Bronchial epithelial cell (primary cell): ENCODE results near the gene BCL7A. TPM values are rescaled to one million over a fixed set of nuclear protein-coding genes. Genes with fewer than 3 reads are reported as not detected.
A peak's percentile ranks its signal among the peaks of the same experiment; 100 is the strongest.

Experiments
- DNase-seq: peaks from one replicate; pipeline ENCODE4 v3.0.0-alpha.2; 2010; ENCODE audit warnings: low read depth
- FAIRE-seq: peaks from 2 replicates; lab custom pipeline; 2011; peaks lifted over from hg19 to GRCh38; lab: Jason Lieb, UNC
- H3K27me3 ChIP-seq: 2 replicates; pipeline ENCODE4 v1.5.1; 2011; ENCODE audit warnings: low read length; ENCODE audit not compliant: control insufficient read depth, insufficient read depth
- H3K36me3 ChIP-seq: 2 replicates; pipeline ENCODE4 v1.5.1; 2011; ENCODE audit warnings: low read length; ENCODE audit not compliant: control insufficient read depth, insufficient read depth
- H3K4me3 ChIP-seq: 2 replicates; pipeline ENCODE4 v1.5.1; 2011; ENCODE audit warnings: mild to moderate bottlenecking, low read depth, low read length, control low read depth
- CTCF ChIP-seq: IDR thresholded peaks from 2 replicates; pipeline ENCODE4 v1.5.1; 2011; ENCODE audit warnings: mild to moderate bottlenecking, moderate library complexity, low read length, control low read depth, inconsistent platforms; ENCODE audit not compliant: insufficient read depth, severe bottlenecking
- total RNA-seq: library from RNA; depleted of rRNA; stranded (reverse); fragments of >200 nt; gene quantifications from 2 replicates; pipeline ENCODE4 v1.2.1, GENCODE V29; 2014

BCL7A gene
- total RNA-seq: 16.3 and 17.1 TPM in 2 replicates

GRCh38 chr12:122021822-122022392, at the start of gene BCL7A:
Gene BCL7A (plus strand): TSS chr12:122021884. CDS start chr12:122022092, 208 bp downstream.
- Histone ChIP-seq H3K36me3 (peaks cover 2% of the 10 kb centered on the region), H3K4me3 (peak within 1 kb of the TSS; percentile 63), H3K27me3 (no peaks in the 10 kb centered on the region)
- FAIRE-seq (no peak), DNase-seq (peak; percentile 33)
- no peak for TF ChIP-seq CTCF

GRCh38 chr12:121974026-121974985, 47.4 kb upstream of the BCL7A start:
- no peak for TF ChIP-seq CTCF
- no peak for FAIRE-seq
- Histone ChIP-seq H3K4me3 (no peak overlapping the region), H3K36me3 (peaks cover 10% of the 10 kb centered on the region), H3K27me3 (no peaks in the 10 kb centered on the region)
- no peak for DNase-seq

- H3K27me3 ChIP-seq: no peaks in the 10 kb centered on the region
- no peak overlapping the region for H3K4me3 ChIP-seq
- H3K36me3 ChIP-seq: peaks cover 8% of the 10 kb centered on the region
- no peak for TF ChIP-seq CTCF
- FAIRE-seq (no peak), DNase-seq (no peak)
Observed at GRCh38 chr12:121975021-121975420, 46.7 kb upstream of the BCL7A start.

GRCh38 chr12:121976950-121977349, 44.7 kb upstream of the BCL7A start:
- no peak for DNase-seq
- Histone ChIP-seq H3K27me3 (no peaks in the 10 kb centered on the region), H3K4me3 (no peak overlapping the region), H3K36me3 (no peaks in the 10 kb centered on the region)
- no peak for FAIRE-seq
- TF ChIP-seq CTCF: no peak

- H3K4me3 ChIP-seq: no peak overlapping the region
- DNase-seq (no peak), FAIRE-seq (no peak)
- H3K27me3 ChIP-seq: no peaks in the 10 kb centered on the region
- TF ChIP-seq CTCF: no peak
- H3K36me3 ChIP-seq: no peaks in the 10 kb centered on the region
Observed at GRCh38 chr12:121980191-121980891, 41.3 kb upstream of the BCL7A start.
